ENCODE measurements around the gene NFE2L1. TPM values are rescaled to one million over a fixed set of nuclear protein-coding genes. Genes with fewer than 3 reads are reported as not detected.
"Not testable (repeated sequence)": the region's sequence is repeated elsewhere in the genome, so short reads cannot be mapped to it uniquely, and the experiment has no call there.

Gene NFE2L1
- polyA plus RNA-seq (2011; rRNA removed) (255 and 281 TPM in 2 replicates), polyA minus RNA-seq (2011; rRNA and poly(A)+ RNA removed) (169 and 279 TPM in 2 replicates)

DNA sequence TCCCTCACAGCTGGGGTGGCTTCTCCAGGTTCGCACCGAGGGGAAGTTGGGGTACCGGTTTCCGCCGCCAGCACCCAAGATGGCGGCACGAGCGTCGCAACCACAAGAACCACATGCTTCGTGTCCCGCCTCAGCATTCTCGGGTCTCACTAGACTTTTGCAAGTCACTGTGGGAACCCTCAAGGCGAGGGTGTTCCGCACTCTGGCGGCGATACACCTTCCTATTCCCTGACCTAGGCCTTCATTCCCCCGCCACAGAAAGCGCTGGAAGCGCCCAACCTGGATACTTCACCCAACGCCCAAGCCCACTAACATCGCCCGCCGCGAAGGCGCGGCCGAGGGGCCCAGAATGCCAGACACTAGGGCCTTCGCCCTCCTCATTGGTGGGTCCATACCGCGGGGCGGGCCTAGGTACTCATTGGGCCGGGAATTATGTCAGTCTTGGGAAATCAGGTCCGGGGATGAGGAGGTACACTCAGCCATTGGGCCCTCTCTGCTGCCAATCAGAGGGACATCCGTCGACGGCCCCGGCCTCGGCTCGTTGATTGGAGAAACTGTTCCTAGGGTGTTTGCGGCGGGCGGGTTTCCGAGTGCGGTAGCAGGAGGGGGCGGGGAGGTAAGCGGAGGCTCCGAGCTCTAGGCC is at the start of gene NFE2L1:
TSS of gene NFE2L1 (plus strand) at position 619 of the 643 bp plus-strand sequence. CDS start 2,760 bp downstream, outside the sequence.
- ChIA-PET CTCF (interaction anchor here (1.0 to 5.7 kb wide), 10 partner anchors 10 to 69 kb away, joined by 3 to 44 read pairs (median 6); partner anchors contain the start of gene COPZ2), POLR2A (interaction anchor here (0.7 to 1.6 kb wide), 3 partner anchors 23 to 102 kb away, joined by 3 to 13 read pairs (median 3); partner anchors contain the start of gene CDK5RAP3)
- peak; percentile 98 for DNase-seq (ENCODE audit: low read depth)
- Histone ChIP-seq H3K36me3 (ENCODE audit: control insufficient read depth, insufficient read depth, low read length) (peaks cover 4% of the 10 kb centered on the region), H3K27me3 (ENCODE audit: control insufficient read depth, insufficient read depth, low read length) (no peaks in the 10 kb centered on the region), H3K4me3 (ENCODE audit: low read depth, low read length) (peak within 1 kb of the TSS; percentile 79)
- no peak for TF ChIP-seq CTCF (IDR thresholded peaks at IDR 0.05; ENCODE audit: insufficient read depth, low read depth, low read length)

GRCh38 chr17:47999582-47999981 is 48.6 kb upstream of the NFE2L1 start:
- peak; percentile 3 for DNase-seq (ENCODE audit: low read depth)
- Histone ChIP-seq H3K36me3 (ENCODE audit: control insufficient read depth, insufficient read depth, low read length) (no peaks in the 10 kb centered on the region), H3K4me3 (ENCODE audit: low read depth, low read length) (no peak overlapping the region), H3K27me3 (ENCODE audit: control insufficient read depth, insufficient read depth, low read length) (0 out of 2 replicates have a peak, but pooled peaks cover 1% of the 10 kb centered on the region)
- POLR2A ChIA-PET, result no interaction called here
- CTCF ChIA-PET, result interaction anchor here (0.7 to 3.0 kb wide), 6 partner anchors 10 to 53 kb away, joined by 3 to 11 read pairs (median 4); no protein-coding TSS in a partner anchor
- TF ChIP-seq CTCF (IDR thresholded peaks at IDR 0.05; ENCODE audit: insufficient read depth, low read depth, low read length), result no peak

DNA sequence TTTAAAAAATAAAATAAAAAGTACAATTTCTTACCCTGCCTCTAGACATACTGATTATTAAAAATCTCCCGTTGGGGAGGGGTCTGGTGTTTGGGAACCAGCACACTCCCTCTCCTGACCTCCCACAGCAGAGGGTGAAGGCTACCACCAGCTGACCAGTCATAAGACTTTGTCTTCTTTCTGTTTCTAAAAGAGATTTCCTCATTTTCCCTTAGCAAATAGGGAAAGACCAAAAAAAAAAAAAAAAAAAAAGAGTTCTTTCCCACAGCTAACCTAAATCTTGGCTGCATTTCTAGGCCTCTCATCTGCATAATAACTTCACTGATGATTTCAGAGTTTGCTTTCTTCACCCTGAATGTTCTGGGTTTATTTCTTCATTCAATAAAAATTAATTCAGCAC is 47.0 kb upstream of the NFE2L1 start:
- CTCF ChIA-PET, result interaction anchor here (0.5 to 4.2 kb wide), 5 partner anchors 10 to 113 kb away, joined by 3 to 27 read pairs (median 4); no protein-coding TSS in a partner anchor
- POLR2A ChIA-PET, result no interaction called here
- Histone ChIP-seq H3K4me3 (ENCODE audit: low read depth, low read length) (no peak overlapping the region), H3K36me3 (ENCODE audit: control insufficient read depth, insufficient read depth, low read length) (no peaks in the 10 kb centered on the region), H3K27me3 (ENCODE audit: control insufficient read depth, insufficient read depth, low read length) (no peaks in the 10 kb centered on the region)
- DNase-seq (ENCODE audit: low read depth), result no peak
- no peak for TF ChIP-seq CTCF (IDR thresholded peaks at IDR 0.05; ENCODE audit: insufficient read depth, low read depth, low read length)

DNA sequence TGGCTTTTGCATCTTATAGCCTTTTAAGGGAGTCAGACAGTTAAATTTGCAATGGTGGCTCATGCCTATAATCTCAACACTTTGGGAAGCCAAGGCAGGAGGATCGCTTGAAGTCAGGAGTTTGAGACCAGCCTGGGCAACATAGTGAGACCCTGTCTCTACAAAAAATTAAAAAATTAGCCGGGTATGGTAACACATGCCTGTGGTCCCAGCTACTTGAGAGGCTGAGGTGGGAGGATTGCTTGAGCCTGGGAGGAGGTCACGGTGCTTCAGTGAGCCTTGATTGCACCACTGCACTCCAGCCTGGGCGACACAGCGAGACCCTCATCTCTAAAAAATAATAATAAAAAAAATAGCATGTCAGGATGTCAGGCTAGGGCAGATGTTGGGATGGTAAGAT is 46.5 kb upstream of the NFE2L1 start:
- POLR2A ChIA-PET; DNase-seq (ENCODE audit: low read depth); H3K27me3 ChIP-seq (ENCODE audit: control insufficient read depth, insufficient read depth, low read length); H3K4me3 ChIP-seq (ENCODE audit: low read depth, low read length); H3K36me3 ChIP-seq (ENCODE audit: control insufficient read depth, insufficient read depth, low read length): not testable (repeated sequence)
- CTCF ChIA-PET, result interaction anchor here (0.5 to 4.2 kb wide), 6 partner anchors 12 to 159 kb away, joined by 3 to 27 read pairs (median 8); no protein-coding TSS in a partner anchor

GRCh38 chr17:48002266-48002915 is 45.8 kb upstream of the NFE2L1 start:
- POLR2A ChIA-PET, result interaction anchor here (0.5 to 0.6 kb wide), 2 partner anchors 61 to 120 kb away, joined by 3 to 11 read pairs; no protein-coding TSS in a partner anchor
- CTCF ChIA-PET, result interaction anchor here (0.7 to 4.2 kb wide), 8 partner anchors 8 to 160 kb away, joined by 3 to 27 read pairs (median 8); no protein-coding TSS in a partner anchor
- no peak for TF ChIP-seq CTCF (IDR thresholded peaks at IDR 0.05; ENCODE audit: insufficient read depth, low read depth, low read length)
- Histone ChIP-seq H3K27me3 (ENCODE audit: control insufficient read depth, insufficient read depth, low read length) (no peaks in the 10 kb centered on the region), H3K4me3 (ENCODE audit: low read depth, low read length) (no peak overlapping the region), H3K36me3 (ENCODE audit: control insufficient read depth, insufficient read depth, low read length) (no peaks in the 10 kb centered on the region)
- DNase-seq (ENCODE audit: low read depth), result peak; percentile 28
